Liver (tissue), 3 donors: ENCODE measurements around the gene SPECC1L.

Experiments
- CTCF ChIP-seq: fragments of 150-350 bp; IDR thresholded peaks from 2 replicates; pipeline ENCODE4 v1.5.1; 2017; ENCODE audit warnings: improper control_type of control experiment, low read depth, low read length; ENCODE audit not compliant: missing input control
- FOXA1 ChIP-seq: IDR thresholded peaks from 2 replicates; pipeline ENCODE4 v1.6.1; 2016; ENCODE audit warnings: antibody characterized with exemption
- GABPA ChIP-seq, 2 donors: IDR thresholded peaks in 1 of 2; conservative IDR thresholded peaks in 1 of 2; 2 replicates each; pipeline ENCODE4 v1.6.1; 2016; ENCODE audit warnings: antibody characterized with exemption in 2 of 2, mild to moderate bottlenecking in 1 of 2, moderate library complexity in 1 of 2
- HNF4A ChIP-seq, 2 donors: conservative IDR thresholded peaks; 2 replicates each; pipeline ENCODE4 v1.6.1; 2016; ENCODE audit warnings: antibody characterized with exemption in 2 of 2, mild to moderate bottlenecking in 2 of 2
- JUND ChIP-seq, 2 donors: IDR thresholded peaks; 2 replicates each; pipeline ENCODE4 v1.6.1; 2016; ENCODE audit warnings: antibody characterized with exemption in 2 of 2
- MAX ChIP-seq: IDR thresholded peaks from 2 replicates; pipeline ENCODE4 v1.6.1; 2016; ENCODE audit warnings: antibody characterized with exemption
- RAD21 ChIP-seq, 2 donors: IDR thresholded peaks; 2 replicates each; pipeline ENCODE4 v1.6.1; 2016; ENCODE audit warnings: antibody characterized with exemption in 2 of 2, mild to moderate bottlenecking in 2 of 2
- REST ChIP-seq: IDR thresholded peaks from 2 replicates; pipeline ENCODE4 v1.6.1; 2016; ENCODE audit warnings: antibody characterized with exemption, mild to moderate bottlenecking
- SP1 ChIP-seq: IDR thresholded peaks from 2 replicates; pipeline ENCODE4 v1.6.1; 2018; ENCODE audit warnings: antibody characterized with exemption, mild to moderate bottlenecking
- YY1 ChIP-seq: IDR thresholded peaks from 2 replicates; pipeline ENCODE4 v1.6.1; 2016; ENCODE audit warnings: antibody characterized with exemption, mild to moderate bottlenecking
- TF ChIP-seq, protein P1 (sequence below): IDR thresholded peaks from 2 replicates; pipeline ENCODE4 v1.6.1; 2016; ENCODE audit warnings: antibody characterized with exemption
- TF ChIP-seq, protein P2 (sequence below): IDR thresholded peaks from 2 replicates; pipeline ENCODE4 v1.6.1; 2016; ENCODE audit warnings: antibody characterized with exemption
- donor health status: healthy.
- donor health status: healthy.

GRCh38 chr22:24361976-24362646 is 91.5 kb downstream of the SPECC1L start:
- no peak for TF ChIP-seq CTCF
- TF ChIP-seq, protein P1, sequence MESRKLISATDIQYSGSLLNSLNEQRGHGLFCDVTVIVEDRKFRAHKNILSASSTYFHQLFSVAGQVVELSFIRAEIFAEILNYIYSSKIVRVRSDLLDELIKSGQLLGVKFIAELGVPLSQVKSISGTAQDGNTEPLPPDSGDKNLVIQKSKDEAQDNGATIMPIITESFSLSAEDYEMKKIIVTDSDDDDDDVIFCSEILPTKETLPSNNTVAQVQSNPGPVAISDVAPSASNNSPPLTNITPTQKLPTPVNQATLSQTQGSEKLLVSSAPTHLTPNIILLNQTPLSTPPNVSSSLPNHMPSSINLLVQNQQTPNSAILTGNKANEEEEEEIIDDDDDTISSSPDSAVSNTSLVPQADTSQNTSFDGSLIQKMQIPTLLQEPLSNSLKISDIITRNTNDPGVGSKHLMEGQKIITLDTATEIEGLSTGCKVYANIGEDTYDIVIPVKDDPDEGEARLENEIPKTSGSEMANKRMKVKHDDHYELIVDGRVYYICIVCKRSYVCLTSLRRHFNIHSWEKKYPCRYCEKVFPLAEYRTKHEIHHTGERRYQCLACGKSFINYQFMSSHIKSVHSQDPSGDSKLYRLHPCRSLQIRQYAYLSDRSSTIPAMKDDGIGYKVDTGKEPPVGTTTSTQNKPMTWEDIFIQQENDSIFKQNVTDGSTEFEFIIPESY, result no peak
- no peak for TF ChIP-seq MAX
- TF ChIP-seq FOXA1, result no peak
- TF ChIP-seq JUND (IDR thresholded peaks at IDR 0.05), result no peak
- TF ChIP-seq, protein P2, sequence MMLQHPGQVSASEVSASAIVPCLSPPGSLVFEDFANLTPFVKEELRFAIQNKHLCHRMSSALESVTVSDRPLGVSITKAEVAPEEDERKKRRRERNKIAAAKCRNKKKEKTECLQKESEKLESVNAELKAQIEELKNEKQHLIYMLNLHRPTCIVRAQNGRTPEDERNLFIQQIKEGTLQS, result no peak
- TF ChIP-seq HNF4A (conservative IDR thresholded peaks at IDR 0.05), result no peak
- no peak for TF ChIP-seq REST
- TF ChIP-seq SP1, result no peak
- no peak for TF ChIP-seq GABPA (IDR thresholded peaks at IDR 0.05 in 1 of 2, conservative IDR thresholded peaks at IDR 0.05 in 1 of 2)
- no peak for TF ChIP-seq RAD21 (IDR thresholded peaks at IDR 0.05)
- TF ChIP-seq YY1, result no peak
